ENCODE results near the gene MRPL39.
A peak's percentile ranks its signal among the peaks of the same experiment; 100 is the strongest.

Gene MRPL39

DNA sequence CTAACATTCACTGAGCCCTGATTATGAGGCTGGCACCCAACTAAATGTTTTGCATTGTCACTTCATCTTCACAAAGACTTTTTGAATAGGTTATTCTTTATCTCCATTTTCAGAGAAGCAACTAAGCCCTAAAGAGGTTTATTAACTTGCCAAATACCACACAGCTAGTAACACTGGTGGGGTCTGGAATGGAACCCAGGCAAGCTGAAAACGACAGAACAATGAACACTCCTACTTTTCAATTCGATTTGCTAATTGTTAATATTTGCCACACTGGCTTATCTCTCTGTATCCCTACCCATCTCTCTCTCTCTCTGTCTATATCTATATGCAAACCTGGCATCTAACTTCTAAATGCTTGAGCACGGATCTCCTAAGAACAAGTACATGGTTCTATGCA is 40.6 kb downstream of the MRPL39 start:
- no peak for DNase-seq

- no peak for DNase-seq
Measured at GRCh38 chr21:25565272-25566211, 41.7 kb downstream of the MRPL39 start.

- no peak for DNase-seq
Measured at GRCh38 chr21:25564349-25564948, 42.8 kb downstream of the MRPL39 start.

- DNase-seq: no peak
Measured at GRCh38 chr21:25563361-25564116, 43.7 kb downstream of the MRPL39 start.

DNA sequence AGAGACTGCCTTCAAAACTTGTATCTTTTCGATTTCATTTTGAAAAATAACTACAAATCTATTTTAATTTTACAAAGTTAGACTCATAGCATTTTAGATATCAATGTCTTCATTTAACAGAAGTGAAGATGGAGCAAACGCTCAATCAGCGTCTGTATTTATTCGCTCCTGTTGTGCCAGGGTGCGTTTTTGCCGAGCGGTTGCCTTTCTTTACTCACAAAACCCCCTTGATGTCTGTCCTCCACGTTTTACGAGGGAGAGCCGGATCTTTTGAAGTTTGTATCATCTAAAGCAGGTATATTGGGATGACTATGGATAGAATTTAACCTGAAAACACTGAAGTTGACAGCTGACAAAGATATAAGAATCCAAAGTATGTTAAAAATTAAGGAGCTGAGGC is 44.6 kb downstream of the MRPL39 start:
- no peak for DNase-seq

DNA sequence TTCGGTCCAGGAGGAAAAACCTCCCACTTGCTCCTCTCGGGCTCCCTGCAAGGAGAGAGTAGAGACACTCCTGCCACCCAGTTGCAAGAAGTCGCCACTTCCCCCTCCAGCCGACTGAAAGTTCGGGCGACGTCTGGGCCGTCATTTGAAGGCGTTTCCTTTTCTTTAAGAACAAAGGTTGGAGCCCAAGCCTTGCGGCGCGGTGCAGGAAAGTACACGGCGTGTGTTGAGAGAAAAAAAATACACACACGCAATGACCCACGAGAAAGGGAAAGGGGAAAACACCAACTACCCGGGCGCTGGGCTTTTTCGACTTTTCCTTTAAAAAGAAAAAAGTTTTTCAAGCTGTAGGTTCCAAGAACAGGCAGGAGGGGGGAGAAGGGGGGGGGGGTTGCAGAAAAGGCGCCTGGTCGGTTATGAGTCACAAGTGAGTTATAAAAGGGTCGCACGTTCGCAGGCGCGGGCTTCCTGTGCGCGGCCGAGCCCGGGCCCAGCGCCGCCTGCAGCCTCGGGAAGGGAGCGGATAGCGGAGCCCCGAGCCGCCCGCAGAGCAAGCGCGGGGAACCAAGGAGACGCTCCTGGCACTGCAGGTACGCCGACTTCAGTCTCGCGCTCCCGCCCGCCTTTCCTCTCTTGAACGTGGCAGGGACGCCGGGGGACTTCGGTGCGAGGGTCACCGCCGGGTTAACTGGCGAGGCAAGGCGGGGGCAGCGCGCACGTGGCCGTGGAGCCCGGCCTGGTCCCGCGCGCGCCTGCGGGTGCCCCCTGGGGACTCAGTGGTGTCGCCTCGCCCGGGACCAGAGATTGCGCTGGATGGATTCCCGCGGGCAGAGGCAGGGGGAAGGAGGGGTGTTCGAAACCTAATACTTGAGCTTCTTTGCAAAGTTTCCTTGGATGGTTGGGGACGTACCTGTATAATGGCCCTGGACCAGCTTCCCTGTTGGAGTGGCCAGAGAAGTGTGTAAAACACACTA is 45.3 kb downstream of the MRPL39 start:
- DNase-seq: peak; percentile 56

DNA sequence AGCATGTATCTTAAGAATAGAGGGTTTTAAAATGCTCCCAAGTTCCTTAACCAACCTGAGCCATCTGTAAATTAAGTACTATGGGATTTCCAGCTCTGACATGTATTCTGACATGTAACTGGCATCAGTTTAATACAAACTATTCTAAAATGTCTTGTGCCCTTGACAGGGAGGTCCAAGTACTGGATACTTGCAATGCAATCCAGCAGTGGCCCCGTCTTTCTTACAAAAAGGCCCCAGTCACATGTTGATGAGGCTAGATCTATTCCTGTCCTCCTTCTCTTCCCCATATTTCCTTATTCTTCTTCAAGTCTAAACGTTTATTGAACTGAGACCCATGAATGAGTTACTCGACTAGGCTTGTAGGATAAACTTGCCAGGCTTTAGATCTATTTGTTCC is 46.4 kb downstream of the MRPL39 start:
- DNase-seq: no peak

DNA sequence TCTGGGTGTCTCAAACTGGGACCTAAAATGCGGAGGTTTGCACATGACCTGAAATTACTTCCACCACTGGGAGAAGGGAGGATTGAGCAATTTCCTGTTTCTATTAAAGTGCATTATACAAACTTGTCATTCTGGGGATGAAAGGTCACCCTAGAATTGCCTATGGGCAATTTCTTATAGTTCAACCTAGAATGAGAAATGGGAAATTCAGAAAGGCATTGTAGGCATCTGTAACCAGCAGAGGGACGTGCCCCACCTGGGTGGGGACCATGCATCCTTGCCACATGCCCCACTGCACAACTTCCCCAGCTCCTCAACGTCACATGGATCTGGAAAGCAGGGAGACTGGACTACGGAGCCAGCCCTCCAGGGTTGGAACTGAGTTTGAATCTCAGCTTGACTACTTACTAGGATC is 47.0 kb downstream of the MRPL39 start:
- no peak for DNase-seq

DNA sequence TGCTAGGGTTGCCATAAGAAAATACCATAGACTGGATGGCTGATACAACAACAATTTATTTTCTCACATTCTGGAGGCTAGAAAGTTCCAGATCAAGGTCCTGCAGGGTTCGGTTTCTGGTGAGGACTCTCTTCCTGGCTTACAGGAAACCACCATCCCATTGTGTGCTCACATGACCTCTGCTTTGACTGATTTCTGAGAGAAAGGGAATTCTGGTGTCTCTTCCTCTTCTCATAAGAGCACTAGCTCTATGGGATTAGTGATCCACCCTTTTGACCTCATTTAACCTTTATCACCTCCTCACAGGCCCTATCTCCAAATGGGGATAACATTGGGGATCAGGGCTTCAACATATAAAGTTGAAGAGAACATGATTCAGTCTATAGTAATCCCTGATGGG is 47.5 kb downstream of the MRPL39 start:
- DNase-seq: no peak

- DNase-seq: no peak
Measured at GRCh38 chr21:25558123-25558522, 49.2 kb downstream of the MRPL39 start.

GRCh38 chr21:25557180-25557579 is 50.1 kb downstream of the MRPL39 start:
- no peak for DNase-seq

DNA sequence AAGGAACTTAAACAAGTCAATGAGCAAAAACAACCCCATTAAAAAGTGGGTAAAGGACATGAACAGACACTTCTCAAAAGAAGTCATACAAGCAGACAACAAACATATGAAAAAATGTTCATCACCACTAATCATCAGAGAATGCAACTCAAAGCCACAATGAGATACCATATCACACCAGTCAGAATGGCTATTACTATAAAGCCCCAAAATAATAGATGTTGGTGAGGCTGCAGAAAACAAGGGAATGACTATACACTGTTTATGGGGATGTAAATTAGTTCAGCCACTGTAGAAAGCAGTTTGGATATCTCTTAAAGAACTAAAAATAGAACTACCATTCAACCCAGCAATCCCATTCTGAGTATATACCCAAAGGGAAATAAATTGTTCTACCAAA is 51.2 kb downstream of the MRPL39 start:
- DNase-seq: no peak

DNA sequence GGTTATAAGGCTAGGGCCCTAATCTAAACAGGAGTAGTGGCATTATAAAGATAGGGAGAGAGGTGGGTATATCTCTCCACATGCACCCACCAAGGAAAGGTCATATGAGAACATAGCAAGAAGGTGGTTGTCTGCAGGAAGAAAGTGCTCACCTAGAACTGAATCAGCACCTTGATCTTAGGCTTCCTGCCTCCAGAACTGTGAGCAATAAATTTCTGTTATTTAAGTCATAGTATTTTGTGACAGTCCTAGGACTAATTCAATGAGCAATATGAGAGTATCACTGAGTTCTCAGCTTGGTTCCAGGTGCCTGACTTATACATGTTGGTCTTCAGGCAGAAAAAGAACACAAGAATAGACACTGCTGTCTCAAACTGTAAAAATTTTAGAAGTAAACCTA is 51.8 kb downstream of the MRPL39 start:
- no peak for DNase-seq

GRCh38 chr21:25552856-25553255 is 54.4 kb downstream of the MRPL39 start:
- no peak for DNase-seq

DNA sequence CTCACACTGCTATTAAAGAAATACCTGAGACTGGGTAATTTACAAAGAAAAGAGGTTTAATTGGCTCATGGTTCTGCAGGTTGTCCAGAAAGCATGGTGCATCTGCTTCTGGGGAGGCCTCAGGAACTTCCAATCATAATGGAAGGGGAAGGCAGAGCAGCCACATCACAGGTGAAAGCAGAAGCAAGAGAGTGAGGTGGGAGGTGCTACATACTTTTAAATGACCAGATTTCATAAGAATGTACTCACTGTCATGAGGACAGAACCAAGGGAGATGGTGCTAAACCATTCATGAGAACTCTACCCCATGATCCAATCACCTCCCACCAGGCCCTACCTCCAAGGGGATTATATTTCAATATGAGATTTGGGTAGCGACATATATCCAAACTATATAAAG is 55.7 kb downstream of the MRPL39 start:
- DNase-seq: no peak

- no peak for DNase-seq
Measured at GRCh38 chr21:25550352-25551120, 56.7 kb downstream of the MRPL39 start.

DNA sequence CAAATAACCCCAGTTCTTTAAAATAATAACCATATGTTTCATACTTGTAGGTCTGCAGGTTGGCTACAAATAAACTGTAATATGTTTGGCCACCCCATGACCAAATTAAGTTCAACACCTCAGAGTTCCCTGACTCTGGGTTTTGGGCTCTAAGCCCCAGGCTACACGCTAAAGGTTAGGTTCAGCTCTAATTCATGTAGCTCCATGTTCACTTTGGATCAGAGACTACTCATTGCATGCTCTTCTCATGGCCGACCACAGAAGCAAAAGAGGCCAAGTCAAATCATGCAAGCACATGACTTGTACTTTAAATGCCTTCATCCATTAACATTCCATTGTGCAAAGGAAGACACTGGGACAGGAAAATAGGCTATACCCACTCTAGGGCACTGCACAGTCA is 66.2 kb downstream of the MRPL39 start:
- no peak for DNase-seq

DNA sequence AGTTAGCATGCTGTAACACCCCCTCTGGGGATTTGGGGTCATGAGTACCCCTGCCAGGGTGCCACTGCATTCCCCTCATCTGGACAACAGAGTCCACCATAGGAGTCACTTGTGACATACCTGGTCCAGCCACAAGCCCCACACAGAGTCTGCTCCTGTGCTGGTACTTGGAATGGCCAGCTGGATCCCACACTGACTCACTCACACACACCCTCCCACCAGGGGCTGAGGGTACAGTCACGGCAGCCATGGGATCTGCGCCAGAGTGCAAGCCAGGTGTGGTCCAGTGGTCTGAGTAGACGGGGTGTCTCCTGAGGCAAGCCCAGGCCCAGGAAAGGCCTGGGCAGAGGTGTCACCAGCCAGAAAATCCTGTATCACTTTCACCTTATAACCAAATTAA is 67.7 kb downstream of the MRPL39 start:
- no peak for DNase-seq

DNA sequence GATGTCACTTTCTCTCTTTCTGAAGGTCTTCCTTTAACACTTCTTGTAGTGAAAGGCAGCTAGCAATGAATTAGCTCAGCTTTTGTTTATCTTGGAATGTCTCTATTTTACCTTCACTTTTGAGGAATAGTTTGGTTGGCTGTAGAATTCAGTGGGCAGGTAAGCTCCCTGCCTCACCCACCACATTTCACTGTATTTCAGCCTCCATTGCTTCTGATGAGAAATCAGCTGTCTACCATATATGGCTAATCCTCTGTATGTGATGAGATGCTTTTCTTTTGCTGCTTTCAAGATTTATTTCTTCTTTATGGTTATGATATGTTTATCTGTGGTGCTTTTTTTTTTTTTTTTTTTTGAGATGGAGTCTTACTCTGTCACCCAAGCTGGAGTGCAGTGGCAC is 70.1 kb downstream of the MRPL39 start:
- DNase-seq: no peak

- no peak for DNase-seq
Measured at GRCh38 chr21:25536752-25537151, 70.5 kb downstream of the MRPL39 start.

GRCh38 chr21:25535849-25536248 is 71.4 kb downstream of the MRPL39 start:
- no peak for DNase-seq

All from effector CD4-positive, alpha-beta T cell (primary cell).